C4-2B (cell line): Measurements from ENCODE around the gene NANS.

Source experiments
- CTCF ChIP-seq: fragments of 450-650 bp; conservative IDR thresholded peaks from 2 replicates; pipeline ENCODE4 v1.5.1; 2017; ENCODE audit warnings: mild to moderate bottlenecking
- ZFX ChIP-seq: fragments of 450-650 bp; IDR thresholded peaks from 2 replicates; pipeline ENCODE4 v1.6.1; 2017

GRCh38 chr9:98083061-98083501, 26.5 kb downstream of the NANS start:
- no peak for TF ChIP-seq CTCF
- no peak for TF ChIP-seq ZFX
